Heart left ventricle (tissue), 13 donors: ENCODE measurements around the gene ART3.

Experiments
- CTCF ChIP-seq, 12 donors: fragments of 200-600 bp; sonication (generic) in 4 of 12; IDR thresholded peaks; one replicate each; pipeline versions ENCODE4 v1.5.0 to v1.8.0; 2018 to 2022; ENCODE audit warnings: antibody characterized with exemption in 12 of 12, mild to moderate bottlenecking in 5 of 12
- POLR2A ChIP-seq, 2 donors: fragments of 450-650 bp; IDR thresholded peaks; one replicate each; pipeline ENCODE4 v1.6.1; 2017; ENCODE audit warnings: antibody characterized with exemption in 2 of 2, mild to moderate bottlenecking in 2 of 2, moderate library complexity in 2 of 2
- donor health status: ischemic (EF 13 %, LVEDD 7.1; RV severe dilation, severe dysfunction).
- donor health status: DM: no; HTN: yes; CAD: no.
- donor health status: DM: no; HTN: no; CAD: no.
- donor health status: ischemic (EF 25% LVEDD 6.9; RV normal size, moderate dysfunction).
- donor health status: ischemic (EF 25% LVEDD 5.7; RV mildly dilated, moderate dysfunction).
- donor health status: ischemic (EF 35%, LVEDD 5.7; RV mildly dilated, moderate dysfunction).
- donor health status: nonischemic (EF 11% LVEDD 7.7; RV severe dilation, severe dysfunction).
- donor health status: DM: yes; HTN: yes; CAD: no.
- donor health status: PGD.
- donor health status: ischemic (EF 29% LVEDD 5.4; RV normal size, mild dysfunction).
- donor health status: nonischemic (EF 23%, LVEDD 6.1; RV moderate dilation, normal function).

GRCh38 chr4:76147454-76148141 is 73.1 kb downstream of the ART3 start:
- TF ChIP-seq POLR2A (IDR thresholded peaks at IDR 0.05): no peak
- TF ChIP-seq CTCF (IDR thresholded peaks at IDR 0.05): no peak
